NOMO-1 treated with DMSO at 0.1 percent for 48 hours (cell line): Measurements from ENCODE around the gene CAVIN2.
"Not testable (repeated sequence)": the region's sequence is repeated elsewhere in the genome, so short reads cannot be mapped to it uniquely, and the experiment has no call there.

Experiments used
- DNase-seq: peaks from one replicate; lab custom pipeline; 2025; ENCODE audit not compliant: unreplicated experiment; lab: John Stamatoyannopoulos, UW

Gene CAVIN2

DNA sequence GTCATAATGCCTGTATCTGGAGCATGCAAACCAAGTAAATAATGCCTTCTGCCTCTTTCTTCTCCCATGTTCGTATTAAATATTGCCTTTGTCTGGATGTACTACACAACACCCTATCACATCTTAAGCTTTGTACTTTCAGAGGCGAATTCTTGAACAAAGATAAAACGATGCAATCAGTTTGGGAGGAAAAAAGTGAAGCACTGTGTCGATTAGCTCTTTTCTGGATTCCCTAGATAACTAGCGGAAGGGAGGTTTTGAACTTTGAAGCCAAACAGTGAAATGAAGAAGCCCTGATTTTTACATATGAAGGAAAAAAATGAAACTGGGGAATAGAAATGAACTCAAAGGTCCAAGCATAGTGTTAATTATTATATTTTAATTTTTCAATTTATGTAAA is 44.7 kb downstream of the CAVIN2 start:
- DNase-seq = no peak

DNA sequence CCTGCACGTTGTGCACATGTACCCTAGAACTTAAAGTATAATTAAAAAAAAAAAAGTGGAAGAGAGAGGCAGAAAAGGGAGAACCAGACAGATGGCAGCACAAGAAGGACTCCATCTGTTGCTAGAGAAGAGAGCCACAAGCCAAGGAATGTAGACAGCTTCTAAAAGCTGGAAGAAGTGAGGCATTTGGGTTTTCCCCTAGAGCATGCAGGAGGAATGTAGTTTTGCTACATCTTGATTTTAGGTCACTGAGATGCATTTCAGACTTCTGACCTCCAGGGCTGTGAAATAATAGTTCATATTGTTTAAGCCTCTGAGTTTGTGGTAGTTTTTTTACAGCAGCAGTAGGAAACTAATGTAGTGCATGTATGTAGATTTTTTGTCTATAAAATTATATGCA is 46.0 kb downstream of the CAVIN2 start:
- no peak for DNase-seq

DNA sequence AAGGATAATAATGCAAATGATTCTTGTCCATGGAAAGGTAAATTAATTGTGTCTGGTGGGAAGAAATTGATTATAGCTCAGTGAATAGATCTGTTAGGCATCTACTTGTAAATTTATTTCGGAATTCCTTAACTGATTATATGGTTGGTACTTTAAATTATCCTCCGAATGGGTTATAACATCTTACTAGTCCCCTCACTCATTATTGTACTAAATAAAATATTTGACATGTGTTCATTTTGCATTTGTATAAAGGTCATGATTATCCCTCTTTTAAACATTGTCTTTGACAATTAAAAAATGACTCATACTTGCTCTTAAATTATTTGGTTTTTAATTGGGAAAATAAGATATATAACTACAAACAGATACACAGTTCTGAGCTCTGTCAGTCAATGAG is 47.4 kb downstream of the CAVIN2 start:
- no peak for DNase-seq

DNA sequence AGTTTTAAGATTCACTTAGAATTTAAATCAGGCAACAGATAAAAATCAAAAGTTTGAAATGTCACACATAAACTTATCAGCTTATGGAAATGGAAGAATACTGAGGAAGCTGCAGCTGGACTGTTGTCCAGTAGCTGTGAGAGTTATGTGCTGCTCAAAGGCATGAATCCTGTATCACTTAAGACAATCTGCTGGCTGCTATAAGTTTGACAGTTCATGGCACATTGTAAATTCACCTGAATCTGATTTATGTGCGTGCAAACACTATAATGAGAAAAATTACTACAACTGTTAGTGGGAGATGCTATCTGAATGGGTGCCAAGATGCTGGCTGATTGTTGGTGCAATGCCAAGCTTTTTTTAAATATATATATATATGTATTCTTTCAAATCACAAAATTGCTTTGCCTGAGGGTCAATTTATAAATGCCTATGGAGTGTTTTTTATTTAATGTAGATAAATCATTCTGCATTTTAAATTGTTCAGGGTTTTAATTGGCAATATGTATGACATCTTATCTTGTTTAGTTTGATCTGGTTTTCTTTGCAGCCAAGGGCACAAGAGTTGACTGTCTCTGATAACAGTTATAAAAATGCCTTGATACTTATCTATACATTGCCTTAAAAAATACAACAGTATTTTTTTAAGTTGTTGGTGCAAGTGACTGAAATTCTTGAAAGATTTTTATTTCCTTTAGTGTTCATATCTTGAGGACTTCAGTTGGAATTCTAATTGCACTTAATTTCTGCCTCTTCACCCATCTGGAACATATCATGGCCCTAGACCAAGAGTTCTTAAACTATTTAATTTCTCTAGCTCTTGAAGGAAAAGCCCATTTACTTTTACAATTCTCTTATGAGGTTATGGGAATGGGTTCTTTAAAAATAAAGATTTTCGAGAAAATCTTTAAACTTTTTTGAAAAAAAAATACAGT is 48.7 kb downstream of the CAVIN2 start:
- no peak for DNase-seq

DNA sequence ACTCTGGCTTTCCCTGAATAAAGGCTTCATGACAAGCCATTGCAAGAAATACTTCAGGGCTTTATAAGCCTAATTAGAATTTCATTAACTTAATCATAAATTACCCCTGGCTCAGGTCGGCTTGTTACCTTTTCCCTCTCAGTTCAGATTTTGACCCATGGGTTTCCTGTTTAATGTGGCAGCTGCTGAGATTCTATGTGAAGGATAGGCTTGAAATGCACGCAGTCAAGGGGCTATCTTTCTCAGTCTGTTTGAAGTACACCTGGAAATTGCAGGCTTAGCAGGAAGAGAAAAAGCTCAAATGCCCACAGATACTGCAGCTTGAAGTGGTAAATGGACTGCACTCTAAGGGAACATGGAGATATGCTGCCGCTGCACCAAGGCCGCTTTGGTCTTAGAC is 49.4 kb downstream of the CAVIN2 start:
- no peak for DNase-seq

DNA sequence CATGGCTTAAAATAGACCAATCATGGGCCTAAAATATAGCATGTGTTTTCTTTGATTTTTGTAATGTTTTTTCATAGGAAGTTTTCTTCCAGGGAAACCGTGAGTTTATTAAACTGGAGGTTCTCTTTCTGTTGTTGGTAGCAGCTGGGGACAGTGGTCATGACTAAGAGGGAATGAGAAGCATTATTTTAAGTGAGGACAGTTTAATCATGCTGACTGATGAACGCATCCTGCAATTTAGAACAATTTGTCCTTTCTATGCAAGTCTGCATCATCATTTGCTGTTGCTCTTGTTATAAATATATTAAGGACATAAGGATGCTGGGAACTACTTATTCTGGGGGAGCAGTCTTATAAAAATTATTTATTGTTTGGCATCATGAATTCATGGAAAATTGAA is 51.2 kb downstream of the CAVIN2 start:
- no peak for DNase-seq

DNA sequence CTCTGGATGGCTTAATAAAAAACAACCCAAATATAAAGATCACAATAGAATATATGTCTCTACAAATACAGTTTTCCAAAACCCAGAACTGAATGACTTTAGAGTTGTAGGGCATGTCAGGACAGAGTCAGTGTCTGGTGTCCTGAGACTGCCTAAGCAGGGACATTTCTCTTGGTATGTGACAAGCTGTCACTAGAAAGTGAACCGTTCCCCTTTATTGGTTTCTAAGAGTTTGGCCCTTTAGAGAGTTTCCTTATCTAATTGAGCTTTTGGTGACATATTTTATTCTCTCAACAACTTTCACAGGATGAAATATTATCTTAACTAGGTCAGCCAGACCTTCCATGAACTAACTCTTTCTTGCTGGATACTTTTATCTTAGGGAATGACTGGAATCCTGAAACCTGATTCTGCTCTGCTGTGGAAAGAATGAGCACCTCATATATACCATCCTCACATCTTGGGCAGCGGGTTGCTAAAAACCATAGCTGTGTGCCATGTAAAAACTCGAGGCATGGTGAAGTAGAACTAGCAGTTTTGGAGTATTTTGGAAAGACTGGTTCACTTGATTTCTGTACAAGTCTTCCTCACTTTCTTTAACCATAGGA is 54.8 kb downstream of the CAVIN2 start:
- DNase-seq = no peak

DNA sequence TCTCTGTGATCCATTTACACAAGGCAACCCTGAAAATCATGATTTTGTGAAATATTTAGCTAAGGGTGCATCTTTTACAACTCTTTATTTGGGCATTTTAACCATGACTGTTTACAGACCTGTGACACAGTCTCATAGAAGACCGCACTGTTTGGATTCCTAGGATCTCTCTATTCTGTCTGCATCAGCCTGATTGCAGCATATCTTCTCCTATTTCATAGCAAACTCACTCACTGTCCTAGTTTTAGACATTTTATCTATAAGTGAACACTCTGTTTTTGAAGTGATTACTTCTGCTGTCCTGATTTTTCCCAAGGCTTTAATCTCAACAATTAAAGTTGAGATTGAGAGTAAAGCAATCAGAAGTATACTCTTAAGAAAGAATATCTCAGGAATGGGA is 56.2 kb downstream of the CAVIN2 start:
- no peak for DNase-seq

DNA sequence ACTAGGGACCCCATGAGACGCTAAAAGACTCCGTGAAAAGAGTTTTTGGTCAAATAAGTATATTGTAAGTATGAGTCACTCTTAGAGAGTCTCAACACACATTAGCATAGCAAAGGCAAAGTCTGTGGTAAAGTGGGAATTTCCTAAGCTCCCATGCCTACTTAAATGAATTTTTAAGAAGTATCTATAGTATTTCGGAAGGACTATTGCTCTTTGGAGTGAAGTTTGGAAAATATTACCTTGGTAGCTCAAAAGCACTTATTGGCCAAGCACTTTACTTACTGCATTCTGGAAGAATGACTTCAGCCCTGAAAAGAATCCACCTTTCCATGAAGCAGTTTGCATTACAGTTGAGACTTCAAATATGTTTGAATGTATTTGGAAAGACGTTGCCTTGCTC is 57.1 kb downstream of the CAVIN2 start:
- no peak for DNase-seq

DNA sequence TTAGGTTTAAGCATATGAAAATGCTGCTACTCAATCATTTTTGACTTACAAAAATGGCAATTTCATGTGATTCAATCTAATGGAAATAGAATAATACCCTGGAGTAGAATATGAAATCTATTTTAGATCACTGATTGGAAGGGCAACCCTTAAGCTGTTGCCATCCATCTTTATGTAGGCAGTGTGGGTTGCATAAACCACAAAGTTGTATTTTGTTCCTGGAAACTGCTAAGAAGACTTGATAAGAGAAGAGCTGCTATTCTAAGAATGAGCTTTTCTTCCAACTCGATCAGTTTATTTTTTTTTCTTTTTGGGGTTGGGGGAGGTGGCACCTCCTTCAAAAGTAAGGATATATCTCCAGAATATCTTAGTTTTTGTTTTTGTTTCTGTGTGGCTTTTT is 60.2 kb downstream of the CAVIN2 start:
- DNase-seq = no peak

DNA sequence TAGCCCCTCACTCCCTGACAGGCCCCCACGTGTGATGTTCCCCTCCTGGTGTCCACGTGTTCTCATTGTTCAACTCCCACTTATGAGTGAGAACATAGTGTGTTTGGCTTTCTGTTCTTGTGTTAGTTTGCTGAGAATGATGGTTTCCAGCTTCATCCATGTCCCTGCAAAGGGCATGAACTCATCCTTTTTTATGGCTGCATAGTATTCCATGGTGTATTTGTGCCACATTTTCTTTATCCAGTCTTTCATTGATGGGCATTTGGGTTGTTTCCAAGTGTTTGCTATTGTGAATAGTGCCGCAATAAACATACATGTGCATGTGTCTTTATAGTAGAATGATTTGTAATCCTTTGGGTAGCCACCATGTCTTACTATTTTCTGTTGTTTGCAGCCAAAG is 61.2 kb downstream of the CAVIN2 start:
- not testable (repeated sequence) for DNase-seq
